Endothelial cell (in vitro differentiated cells): ENCODE measurements around the gene SAMD11. TPM values are rescaled to one million over a fixed set of nuclear protein-coding genes. Genes with fewer than 3 reads are reported as not detected.

Experiments used
- DNase-seq: peaks from one replicate; pipeline ENCODE4 v3.0.0; 2021; ENCODE audit warnings: low spot score
- H3K27ac Mint-ChIP-seq: one replicate; pipeline ENCODE4 v1.8.0; 2021; ENCODE audit warnings: mixed read lengths, inconsistent platforms; ENCODE audit not compliant: unreplicated experiment
- H3K27me3 Mint-ChIP-seq: one replicate; pipeline ENCODE4 v1.8.0; 2021; ENCODE audit warnings: mild to moderate bottlenecking, moderate library complexity, mixed read lengths, inconsistent platforms; ENCODE audit not compliant: unreplicated experiment
- H3K36me3 Mint-ChIP-seq: one replicate; pipeline ENCODE4 v1.8.0; 2021; ENCODE audit warnings: mild to moderate bottlenecking, low read depth, mixed read lengths, inconsistent platforms; ENCODE audit not compliant: unreplicated experiment
- H3K4me1 Mint-ChIP-seq: one replicate; pipeline ENCODE4 v1.8.0; 2021; ENCODE audit warnings: mild to moderate bottlenecking, mixed read lengths, inconsistent platforms; ENCODE audit not compliant: unreplicated experiment
- H3K4me3 Mint-ChIP-seq: one replicate; pipeline ENCODE4 v1.8.0; 2021; ENCODE audit warnings: mild to moderate bottlenecking, mixed read lengths, inconsistent platforms; ENCODE audit not compliant: unreplicated experiment
- H3K9me3 Mint-ChIP-seq: one replicate; pipeline ENCODE4 v1.8.0; 2021; ENCODE audit warnings: mixed read lengths, inconsistent platforms; ENCODE audit not compliant: unreplicated experiment
- total RNA-seq: library from RNA; stranded (reverse); fragmentation: NEBNext Ultra II Directional; extraction: Animal tissue kit (Norgen Biotek cat#: 25700); gene quantifications from one replicate; pipeline ENCODE4 v1.2.1, GENCODE V29; 2021; ENCODE audit not compliant: unreplicated experiment
- TF ChIP-seq, protein P1 (sequence below): fragments of 200-600 bp; sonication (generic); IDR thresholded peaks from one replicate; pipeline ENCODE4 v1.5.0; 2021; ENCODE audit warnings: antibody characterized with exemption; ENCODE audit not compliant: unreplicated experiment

Gene SAMD11
- total RNA-seq, 1 donor from 2014 or later, result not detected

DNA sequence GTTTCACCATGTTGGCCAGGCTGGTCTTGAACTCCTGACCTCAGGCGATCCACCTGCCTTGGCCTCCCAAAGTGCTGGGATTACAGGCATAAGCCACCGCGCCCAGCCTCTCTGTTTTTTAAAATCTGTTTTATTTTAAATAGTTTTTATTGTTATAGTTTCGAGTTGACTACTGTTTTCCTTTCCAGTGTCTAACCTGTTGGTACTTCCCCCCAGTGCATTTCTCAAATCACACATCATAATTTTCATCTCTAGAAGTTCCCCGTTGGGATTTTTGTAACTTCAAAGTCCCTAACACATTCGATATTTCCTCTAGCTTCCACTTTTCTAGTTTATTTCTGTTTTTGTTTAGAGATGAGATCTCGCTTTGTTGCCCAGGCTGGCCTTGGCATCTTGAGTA, 68.6 kb downstream of the SAMD11 start:
- peaks cover 30% of the 10 kb centered on the region for H3K27me3 Mint-ChIP-seq
- no peak for DNase-seq
- peaks cover 14% of the 10 kb centered on the region for H3K36me3 Mint-ChIP-seq
- H3K27ac Mint-ChIP-seq, result no peak overlapping the region
- peaks cover 5% of the 10 kb centered on the region for H3K9me3 Mint-ChIP-seq
- H3K4me3 Mint-ChIP-seq, result peak overlapping the region; percentile 22
- TF ChIP-seq, protein P1, sequence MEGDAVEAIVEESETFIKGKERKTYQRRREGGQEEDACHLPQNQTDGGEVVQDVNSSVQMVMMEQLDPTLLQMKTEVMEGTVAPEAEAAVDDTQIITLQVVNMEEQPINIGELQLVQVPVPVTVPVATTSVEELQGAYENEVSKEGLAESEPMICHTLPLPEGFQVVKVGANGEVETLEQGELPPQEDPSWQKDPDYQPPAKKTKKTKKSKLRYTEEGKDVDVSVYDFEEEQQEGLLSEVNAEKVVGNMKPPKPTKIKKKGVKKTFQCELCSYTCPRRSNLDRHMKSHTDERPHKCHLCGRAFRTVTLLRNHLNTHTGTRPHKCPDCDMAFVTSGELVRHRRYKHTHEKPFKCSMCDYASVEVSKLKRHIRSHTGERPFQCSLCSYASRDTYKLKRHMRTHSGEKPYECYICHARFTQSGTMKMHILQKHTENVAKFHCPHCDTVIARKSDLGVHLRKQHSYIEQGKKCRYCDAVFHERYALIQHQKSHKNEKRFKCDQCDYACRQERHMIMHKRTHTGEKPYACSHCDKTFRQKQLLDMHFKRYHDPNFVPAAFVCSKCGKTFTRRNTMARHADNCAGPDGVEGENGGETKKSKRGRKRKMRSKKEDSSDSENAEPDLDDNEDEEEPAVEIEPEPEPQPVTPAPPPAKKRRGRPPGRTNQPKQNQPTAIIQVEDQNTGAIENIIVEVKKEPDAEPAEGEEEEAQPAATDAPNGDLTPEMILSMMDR, result no peak
- peaks cover 3% of the 10 kb centered on the region for H3K4me1 Mint-ChIP-seq

DNA sequence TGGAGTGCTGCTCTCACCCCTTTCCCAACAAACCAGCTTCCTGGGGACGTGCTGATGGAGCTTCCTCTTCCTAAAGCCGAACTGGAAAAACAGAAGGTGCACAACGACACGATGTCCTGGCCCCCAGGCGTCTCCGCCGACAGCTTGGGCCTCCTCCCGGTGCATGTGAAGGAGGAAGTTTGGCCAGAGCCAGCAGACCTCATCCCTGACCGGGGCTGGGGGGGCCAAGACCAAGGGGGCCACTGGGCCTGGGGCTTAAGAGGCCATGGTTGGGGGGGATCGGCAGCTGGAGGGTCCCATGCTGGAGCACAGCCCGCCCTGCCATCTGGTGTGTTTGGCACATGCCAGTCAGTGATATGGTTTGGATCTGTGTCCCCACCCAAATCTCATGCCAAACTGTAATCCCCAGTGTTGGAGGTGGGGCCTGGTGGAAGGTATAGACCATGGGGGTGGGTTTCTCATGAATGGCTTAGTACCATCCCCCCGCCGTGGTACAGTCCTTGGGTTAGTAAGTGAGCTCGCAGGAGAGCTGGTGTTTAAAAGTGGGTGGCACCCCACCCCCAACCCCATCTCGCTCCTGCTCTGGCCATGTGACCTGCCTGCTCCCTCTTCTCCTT, 69.8 kb downstream of the SAMD11 start:
- peaks cover 5% of the 10 kb centered on the region for H3K9me3 Mint-ChIP-seq
- H3K4me1 Mint-ChIP-seq, result peaks cover 3% of the 10 kb centered on the region
- no peak overlapping the region for H3K27ac Mint-ChIP-seq
- peak; percentile 18 for DNase-seq
- peaks cover 25% of the 10 kb centered on the region for H3K27me3 Mint-ChIP-seq
- H3K36me3 Mint-ChIP-seq, result peaks cover 14% of the 10 kb centered on the region
- no peak overlapping the region for H3K4me3 Mint-ChIP-seq
- TF ChIP-seq, protein P1, result no peak

Other genes starting within 250 kb of the SAMD11 start
- not detected for gene OR4F16, start 237.3 kb upstream of the SAMD11 start, total RNA-seq
- gene NOC2L, start 35.3 kb downstream of the SAMD11 start, total RNA-seq, result 56.5 TPM
- gene KLHL17, start 36.7 kb downstream of the SAMD11 start, total RNA-seq, result 18.7 TPM
- gene PLEKHN1, start 42.6 kb downstream of the SAMD11 start, total RNA-seq, result not detected
- gene PERM1, start 58.2 kb downstream of the SAMD11 start, total RNA-seq, result not detected
- 144 TPM for gene HES4, start 76.2 kb downstream of the SAMD11 start, total RNA-seq
- gene ISG15, start 89.6 kb downstream of the SAMD11 start, total RNA-seq, result 33.3 TPM
- gene AGRN, start 96.2 kb downstream of the SAMD11 start, total RNA-seq, result 374 TPM
- not detected for gene RNF223, start 150.4 kb downstream of the SAMD11 start, total RNA-seq
- gene C1orf159, start 192.2 kb downstream of the SAMD11 start, total RNA-seq, result 16.6 TPM
- not detected for gene TTLL10, start 250.0 kb downstream of the SAMD11 start, total RNA-seq